ENCODE measurements around the gene FTSJ3. TPM values are rescaled to one million over a fixed set of nuclear protein-coding genes. Genes with fewer than 3 reads are reported as not detected.

FTSJ3 gene
- total and polyA plus RNA-seq, 2 of the 13 experiments (the other 11 are each of a cell fraction or from before 2014, with no cell fraction given) = 26.0 to 64.2 TPM

- TF ChIP-seq NFIB (CRISPR knock-in tag; IDR thresholded peaks at IDR 0.05; ENCODE audit: borderline replicate concordance) (no peak), ZNF770 (CRISPR knock-in tag; IDR thresholded peaks at IDR 0.05) (0 out of 2 replicates have a peak, but pooled peaks have one; percentile 20), HNRNPL (IDR thresholded peaks at IDR 0.05; ENCODE audit: low read depth, low read length) (0 out of 2 replicates have a peak, but pooled peaks have one; percentile 13), ZNF263 (CRISPR knock-in tag; IDR thresholded peaks at IDR 0.05) (0 out of 2 replicates have a peak, but pooled peaks have one; percentile 13), FOXO4 (CRISPR knock-in tag; conservative IDR thresholded peaks at IDR 0.05) (0 out of 2 replicates have a peak, but pooled peaks have one; percentile 80), ZNF891 (CRISPR knock-in tag; IDR thresholded peaks at IDR 0.05) (peak; percentile 56; the same call in 1 of the 2 replicates), KAT2B (IDR thresholded peaks at IDR 0.05; ENCODE audit: borderline replicate concordance, low read depth, low read length) (no peak), GPBP1L1 (CRISPR knock-in tag; IDR thresholded peaks at IDR 0.05) (no peak), DZIP1 (CRISPR knock-in tag; IDR thresholded peaks at IDR 0.05) (0 out of 2 replicates have a peak, but pooled peaks have one; percentile 20), FOXP4 (CRISPR knock-in tag; IDR thresholded peaks at IDR 0.05) (0 out of 2 replicates have a peak, but pooled peaks have one; percentile 10), RNF2 (conservative IDR thresholded peaks at IDR 0.05; ENCODE audit: low read depth) (no peak)
Observed at GRCh38 chr17:63826468-63827001, 928 bp downstream of the FTSJ3 start (continued).

Measured in HepG2 (cell line).